Measurements from ENCODE around the gene KLHL13.

DNA sequence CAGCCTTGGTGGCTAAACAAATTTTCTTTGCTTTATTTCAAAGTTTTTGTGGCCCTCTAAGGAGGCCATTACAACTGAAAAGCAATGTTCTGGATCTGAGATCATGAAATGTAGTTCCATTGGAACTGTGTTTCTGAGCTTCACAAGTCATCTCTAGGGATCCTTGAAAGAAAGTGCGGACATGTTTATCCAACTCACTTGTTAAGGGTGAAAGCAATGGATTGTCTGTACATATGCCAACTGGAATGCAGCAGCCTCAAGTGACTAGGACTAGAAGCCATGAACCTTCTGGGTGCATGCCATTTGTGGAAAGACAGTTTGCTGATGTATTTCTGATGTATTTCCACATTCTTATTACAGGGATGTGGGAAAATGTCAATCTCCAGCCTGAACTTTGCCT lies 36.7 kb upstream of the KLHL13 start:
- no peak for TF ChIP-seq POLR2AphosphoS5 (IDR thresholded peaks at IDR 0.05)
- TF ChIP-seq POLR2A (IDR thresholded peaks at IDR 0.05): no peak

All from prostate gland (tissue), 1 donor.